Neural progenitor cell (in vitro differentiated cells): Measurements from ENCODE around the gene TUBB6. TPM values are rescaled to one million over a fixed set of nuclear protein-coding genes. Genes with fewer than 3 reads are reported as not detected.

Source experiments
- DNase-seq: peaks from one replicate; pipeline ENCODE4 v3.0.0-alpha.2; 2016; ENCODE audit warnings: low spot score
- H2AFZ ChIP-seq: fragments of 200-600 bp; sonication (generic); replicated peaks from 2 replicates; pipeline ENCODE4 v1.6.1; 2016; ENCODE audit warnings: antibody characterized with exemption
- H3F3A ChIP-seq: fragments of 200-600 bp; sonication (generic); 2 replicates; pipeline ENCODE4 v1.6.1; 2016; ENCODE audit warnings: antibody characterized with exemption, low read depth
- H3K27ac ChIP-seq: fragments of 200-600 bp; sonication (generic); 2 replicates; pipeline ENCODE4 v1.5.1; 2016; ENCODE audit warnings: mild to moderate bottlenecking
- H3K27me3 ChIP-seq: fragments of 200-600 bp; sonication (generic); 2 replicates; pipeline ENCODE4 v1.6.1; 2016; ENCODE audit warnings: mild to moderate bottlenecking, moderate library complexity
- H3K36me3 ChIP-seq: fragments of 200-600 bp; sonication (generic); 2 replicates; pipeline ENCODE4 v1.5.1; 2016
- H3K4me1 ChIP-seq: fragments of 200-600 bp; sonication (generic); 2 replicates; pipeline ENCODE4 v1.6.1; 2016; ENCODE audit warnings: mixed run types
- H3K4me2 ChIP-seq: fragments of 200-600 bp; sonication (generic); 2 replicates; pipeline ENCODE4 v1.6.1; 2016
- H3K4me3 ChIP-seq: fragments of 200-600 bp; sonication (generic); 2 replicates; pipeline ENCODE4 v1.5.1; 2016
- H3K79me2 ChIP-seq: fragments of 200-600 bp; sonication (generic); 2 replicates; pipeline ENCODE4 v1.6.1; 2016; ENCODE audit warnings: low read depth
- H3K9ac ChIP-seq: fragments of 200-600 bp; sonication (generic); 2 replicates; pipeline ENCODE4 v1.6.1; 2016
- H3K9me3 ChIP-seq: fragments of 200-600 bp; sonication (generic); 2 replicates; pipeline ENCODE4 v1.5.1; 2016; ENCODE audit warnings: low read depth
- H4K20me1 ChIP-seq: fragments of 200-600 bp; sonication (generic); 2 replicates; pipeline ENCODE4 v1.6.1; 2016; ENCODE audit warnings: low read depth
- H3K27ac Mint-ChIP-seq: 3 replicates; pipeline ENCODE4 v1.8.0; 2021; ENCODE audit warnings: mixed read lengths
- H3K27me3 Mint-ChIP-seq: 2 replicates; pipeline ENCODE4 v1.8.0; 2022; ENCODE audit warnings: low read depth, mild to moderate bottlenecking, inconsistent platforms, moderate library complexity, mixed read lengths; ENCODE audit not compliant: insufficient read depth
- H3K36me3 Mint-ChIP-seq: 3 replicates; pipeline ENCODE4 v1.8.0; 2021; ENCODE audit warnings: mixed read lengths
- H3K4me1 Mint-ChIP-seq: 3 replicates; pipeline ENCODE4 v1.8.0; 2021; ENCODE audit warnings: mixed read lengths
- H3K4me3 Mint-ChIP-seq: 3 replicates; pipeline ENCODE4 v1.8.0; 2021; ENCODE audit warnings: mild to moderate bottlenecking, moderate library complexity, mixed read lengths
- H3K9me3 Mint-ChIP-seq: 3 replicates; pipeline ENCODE4 v1.8.0; 2020; ENCODE audit warnings: mixed read lengths
- EZH2 ChIP-seq: fragments of 200-600 bp; sonication (generic); IDR thresholded peaks from 2 replicates; pipeline ENCODE4 v1.6.1; 2017; ENCODE audit warnings: antibody characterized with exemption, mild to moderate bottlenecking, moderate library complexity
- EZH2phosphoT487 ChIP-seq: fragments of 200-600 bp; sonication (generic); IDR thresholded peaks from 2 replicates; pipeline ENCODE4 v1.6.1; 2017; ENCODE audit warnings: antibody characterized with exemption
- total RNA-seq: library from RNA; depleted of rRNA; stranded (reverse); fragments of >200 nt; gene quantifications from 2 replicates; pipeline ENCODE4 v1.2.3, GENCODE V29; 2015; ENCODE audit warnings: low replicate concordance
- TF ChIP-seq, protein P1 (sequence below): fragments of 200-600 bp; sonication (generic); IDR thresholded peaks from 2 replicates; pipeline ENCODE4 v1.5.1; 2017; ENCODE audit warnings: antibody characterized with exemption, mild to moderate bottlenecking

The TUBB6 gene
- total RNA-seq, 1 donor from 2014 or later: 92.7 TPM

DNA sequence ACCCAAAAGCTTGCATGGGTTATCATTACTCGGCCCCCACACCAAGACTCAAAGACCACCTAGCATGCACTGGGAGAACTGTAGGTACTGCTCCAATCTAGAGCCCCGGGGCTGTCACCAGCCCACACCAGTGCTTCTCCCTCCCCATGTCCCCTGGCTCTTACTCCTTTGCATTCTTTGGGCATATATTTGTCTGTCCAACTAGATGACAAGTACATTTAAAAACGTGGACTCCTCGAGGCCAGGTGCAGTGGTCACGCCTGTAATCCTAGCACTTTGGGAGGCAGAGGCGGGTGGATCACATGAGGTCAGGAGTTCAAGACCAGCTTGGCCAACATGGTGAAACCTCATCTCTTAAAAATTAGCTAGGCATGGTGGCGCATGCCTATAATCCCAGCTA, 61.2 kb downstream of the TUBB6 start:
- H2AFZ ChIP-seq: no peak overlapping the region
- H3K79me2 ChIP-seq: peaks cover 43% of the 10 kb centered on the region
- peaks cover 20% of the 10 kb centered on the region for H4K20me1 ChIP-seq
- no peaks in the 10 kb centered on the region for H3K36me3 ChIP-seq
- TF ChIP-seq, protein P1, sequence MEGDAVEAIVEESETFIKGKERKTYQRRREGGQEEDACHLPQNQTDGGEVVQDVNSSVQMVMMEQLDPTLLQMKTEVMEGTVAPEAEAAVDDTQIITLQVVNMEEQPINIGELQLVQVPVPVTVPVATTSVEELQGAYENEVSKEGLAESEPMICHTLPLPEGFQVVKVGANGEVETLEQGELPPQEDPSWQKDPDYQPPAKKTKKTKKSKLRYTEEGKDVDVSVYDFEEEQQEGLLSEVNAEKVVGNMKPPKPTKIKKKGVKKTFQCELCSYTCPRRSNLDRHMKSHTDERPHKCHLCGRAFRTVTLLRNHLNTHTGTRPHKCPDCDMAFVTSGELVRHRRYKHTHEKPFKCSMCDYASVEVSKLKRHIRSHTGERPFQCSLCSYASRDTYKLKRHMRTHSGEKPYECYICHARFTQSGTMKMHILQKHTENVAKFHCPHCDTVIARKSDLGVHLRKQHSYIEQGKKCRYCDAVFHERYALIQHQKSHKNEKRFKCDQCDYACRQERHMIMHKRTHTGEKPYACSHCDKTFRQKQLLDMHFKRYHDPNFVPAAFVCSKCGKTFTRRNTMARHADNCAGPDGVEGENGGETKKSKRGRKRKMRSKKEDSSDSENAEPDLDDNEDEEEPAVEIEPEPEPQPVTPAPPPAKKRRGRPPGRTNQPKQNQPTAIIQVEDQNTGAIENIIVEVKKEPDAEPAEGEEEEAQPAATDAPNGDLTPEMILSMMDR: no peak
- TF ChIP-seq EZH2: no peak
- TF ChIP-seq EZH2phosphoT487: no peak
- peaks cover 32% of the 10 kb centered on the region for H3K36me3 Mint-ChIP-seq
- no peak overlapping the region for H3K9ac ChIP-seq
- no peak overlapping the region for H3K4me3 Mint-ChIP-seq
- no peaks in the 10 kb centered on the region for H3K9me3 Mint-ChIP-seq
- DNase-seq: no peak
- H3F3A ChIP-seq: no peaks in the 10 kb centered on the region
- peaks cover under 1% of the 10 kb centered on the region for H3K27me3 Mint-ChIP-seq
- peaks cover 9% of the 10 kb centered on the region for H3K4me1 Mint-ChIP-seq
- H3K27ac Mint-ChIP-seq: no peak overlapping the region
- H3K4me3 ChIP-seq: no peak overlapping the region
- no peaks in the 10 kb centered on the region for H3K4me1 ChIP-seq
- no peaks in the 10 kb centered on the region for H3K9me3 ChIP-seq
- no peak overlapping the region for H3K4me2 ChIP-seq
- no peak overlapping the region for H3K27ac ChIP-seq
- H3K27me3 ChIP-seq: no peaks in the 10 kb centered on the region

DNA sequence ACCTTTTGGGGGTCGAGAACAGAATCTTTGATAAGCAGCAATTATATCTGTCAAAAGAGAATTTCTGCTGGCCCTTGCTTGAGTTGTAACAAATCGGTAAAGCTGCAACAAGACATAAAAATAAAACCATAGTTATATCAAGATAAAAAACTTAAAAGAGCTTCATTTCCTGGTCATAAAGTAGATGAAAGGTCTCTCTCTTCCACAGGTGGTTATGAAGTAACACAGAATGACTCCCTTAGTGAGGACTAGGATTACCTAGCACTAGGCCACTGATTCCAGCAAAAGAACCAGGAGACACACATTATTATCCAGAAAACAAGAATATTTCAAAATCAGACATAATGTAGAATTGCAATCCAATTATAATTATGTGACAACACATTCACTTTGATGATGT, 63.5 kb downstream of the TUBB6 start:
- Histone ChIP-seq H3K36me3 (no peaks in the 10 kb centered on the region), H3K9me3 (no peaks in the 10 kb centered on the region), H3K79me2 (peaks cover 67% of the 10 kb centered on the region), H3K4me1 (peaks cover 6% of the 10 kb centered on the region), H3K27me3 (no peaks in the 10 kb centered on the region), H3K27ac (no peak overlapping the region), H3K4me3 (no peak overlapping the region), H2AFZ (no peak overlapping the region), H3K9ac (no peak overlapping the region), H3F3A (peaks cover 6% of the 10 kb centered on the region), H4K20me1 (peaks cover 44% of the 10 kb centered on the region), H3K4me2 (no peak overlapping the region)
- TF ChIP-seq, protein P1: no peak
- TF ChIP-seq EZH2 (no peak), EZH2phosphoT487 (no peak)
- H3K4me1 Mint-ChIP-seq: peaks cover 20% of the 10 kb centered on the region
- no peak overlapping the region for H3K4me3 Mint-ChIP-seq
- H3K27ac Mint-ChIP-seq: no peak overlapping the region
- no peaks in the 10 kb centered on the region for H3K9me3 Mint-ChIP-seq
- no peak for DNase-seq
- H3K27me3 Mint-ChIP-seq: no peaks in the 10 kb centered on the region
- peaks cover 24% of the 10 kb centered on the region for H3K36me3 Mint-ChIP-seq

DNA sequence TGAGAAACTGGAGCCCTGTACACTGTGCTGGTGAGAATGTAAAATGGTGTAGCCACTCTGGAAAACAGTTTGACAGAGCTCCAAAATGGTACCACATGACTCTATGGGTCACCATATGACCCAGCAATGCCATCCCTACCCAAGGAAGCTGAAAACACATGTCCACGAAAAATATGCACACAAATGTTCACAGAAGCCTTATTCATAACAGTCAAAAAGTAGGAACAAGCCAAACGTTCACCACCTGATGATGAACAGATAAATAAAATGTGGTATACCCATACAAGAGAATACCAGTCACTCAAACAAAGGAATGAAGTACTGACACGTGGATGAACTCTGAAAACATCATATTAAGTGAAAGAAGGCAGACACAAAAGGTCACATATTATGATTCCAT, 64.4 kb downstream of the TUBB6 start:
- TF ChIP-seq, protein P1: no peak
- TF ChIP-seq EZH2 (no peak), EZH2phosphoT487 (no peak)
- peaks cover 20% of the 10 kb centered on the region for H3K4me1 Mint-ChIP-seq
- Histone ChIP-seq H3K9ac (no peak overlapping the region), H4K20me1 (peaks cover 45% of the 10 kb centered on the region), H3K4me2 (no peak overlapping the region), H3K27me3 (no peaks in the 10 kb centered on the region), H3K4me3 (no peak overlapping the region), H3K4me1 (peaks cover 6% of the 10 kb centered on the region), H3K27ac (no peak overlapping the region), H2AFZ (no peak overlapping the region), H3K9me3 (no peaks in the 10 kb centered on the region), H3F3A (peaks cover 10% of the 10 kb centered on the region), H3K36me3 (no peaks in the 10 kb centered on the region), H3K79me2 (peaks cover 67% of the 10 kb centered on the region)
- no peak overlapping the region for H3K4me3 Mint-ChIP-seq
- no peaks in the 10 kb centered on the region for H3K9me3 Mint-ChIP-seq
- H3K27ac Mint-ChIP-seq: no peak overlapping the region
- no peak for DNase-seq
- peaks cover under 1% of the 10 kb centered on the region for H3K27me3 Mint-ChIP-seq
- H3K36me3 Mint-ChIP-seq: peaks cover 17% of the 10 kb centered on the region
